ENCODE results near the gene HEYL.
"Not testable (repeated sequence)": the region's sequence is repeated elsewhere in the genome, so short reads cannot be mapped to it uniquely, and the experiment has no call there.

HEYL gene

DNA sequence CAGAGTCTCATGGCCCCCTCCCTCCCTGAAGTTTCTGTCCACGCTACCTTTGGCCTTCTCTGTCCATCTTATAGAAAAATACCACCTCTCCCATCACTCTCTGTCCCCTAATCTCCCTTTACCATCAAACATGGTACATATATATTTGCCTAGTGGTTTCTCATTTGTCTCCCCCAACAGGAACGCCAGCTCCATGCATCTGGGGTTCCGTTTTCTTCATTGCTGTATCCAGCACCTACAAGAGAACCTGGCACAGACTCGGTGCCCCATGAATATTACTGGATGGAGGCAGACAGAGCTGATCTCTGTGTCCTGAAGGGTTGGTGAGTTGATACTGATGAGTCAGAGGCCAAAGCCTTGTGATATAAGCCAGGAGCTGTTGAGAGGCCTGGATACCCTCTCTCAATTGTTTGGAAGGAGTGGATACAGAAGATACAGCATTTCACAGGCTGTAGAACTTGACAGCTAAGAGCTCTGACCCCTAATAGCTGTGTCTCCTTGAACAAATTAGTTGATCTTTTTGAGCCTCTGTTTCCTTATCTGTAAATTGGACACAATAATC, 21.9 kb downstream of the HEYL start:
- Histone ChIP-seq H3K4me3 (no peak overlapping the region), H3K27ac (no peak overlapping the region)

- Histone ChIP-seq H3K4me3 (no peak overlapping the region), H3K27ac (no peak overlapping the region)
Measured at GRCh38 chr1:39615086-39615673, 24.3 kb downstream of the HEYL start.

DNA sequence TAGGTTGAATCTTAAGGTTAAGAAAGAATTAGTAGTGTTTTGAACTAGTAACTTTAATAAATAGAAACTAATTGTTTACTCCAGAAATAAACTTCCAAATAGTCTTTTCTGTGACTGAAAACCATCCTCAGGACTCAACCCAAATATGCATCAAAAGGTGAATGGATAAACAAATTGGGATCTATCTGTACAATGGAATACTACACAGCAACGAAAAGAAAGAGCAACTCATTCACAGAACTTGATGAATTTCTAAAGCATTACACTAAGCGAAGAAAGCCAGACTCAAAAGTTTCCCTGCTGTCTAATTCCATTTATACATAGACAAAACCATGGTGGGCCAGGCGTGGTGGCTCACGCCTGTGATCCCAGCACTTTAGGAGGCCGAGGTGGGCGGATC, 25.0 kb downstream of the HEYL start:
- Histone ChIP-seq H3K4me3 (no peak overlapping the region), H3K27ac (no peak overlapping the region)

- H3K4me3 ChIP-seq, result no peak overlapping the region
Measured at GRCh38 chr1:39613250-39613649, 26.2 kb downstream of the HEYL start.

GRCh38 chr1:39609618-39610331, 29.7 kb downstream of the HEYL start:
- H3K27ac ChIP-seq, result peak overlapping the region in 1 of 21 experiments; percentile 35
- no peak overlapping the region for H3K4me3 ChIP-seq

More at GRCh38 chr1:39613250-39613649, 26.2 kb downstream of the HEYL start:
- no peak overlapping the region for H3K27ac ChIP-seq

- Histone ChIP-seq H3K4me3 (no peak overlapping the region), H3K27ac (no peak overlapping the region)
Measured at GRCh38 chr1:39608921-39609320, 30.5 kb downstream of the HEYL start.

DNA sequence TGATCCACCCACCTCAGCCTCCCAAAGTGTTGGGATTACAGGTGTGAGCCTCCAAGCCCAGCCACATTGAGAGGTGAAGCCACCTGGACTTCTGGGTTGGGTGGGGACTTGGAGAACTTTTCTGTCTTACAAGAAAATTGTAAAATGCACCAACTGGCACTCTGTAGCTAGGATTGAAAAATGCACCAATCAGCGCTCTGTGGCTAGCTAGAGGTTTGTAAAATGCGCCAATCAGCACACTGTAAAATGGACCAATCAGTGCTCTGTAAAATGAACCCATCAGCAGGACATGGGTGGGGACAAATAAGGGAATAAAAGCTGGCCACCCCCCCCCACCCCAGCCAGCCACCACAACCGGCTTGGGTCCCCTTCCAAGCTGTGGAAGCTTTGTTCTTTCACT, 35.8 kb downstream of the HEYL start:
- not testable (repeated sequence) for H3K27ac ChIP-seq, H3K4me3 ChIP-seq

- H3K27ac ChIP-seq, H3K4me3 ChIP-seq: not testable (repeated sequence)
Measured at GRCh38 chr1:39601667-39602255, 37.7 kb downstream of the HEYL start.

DNA sequence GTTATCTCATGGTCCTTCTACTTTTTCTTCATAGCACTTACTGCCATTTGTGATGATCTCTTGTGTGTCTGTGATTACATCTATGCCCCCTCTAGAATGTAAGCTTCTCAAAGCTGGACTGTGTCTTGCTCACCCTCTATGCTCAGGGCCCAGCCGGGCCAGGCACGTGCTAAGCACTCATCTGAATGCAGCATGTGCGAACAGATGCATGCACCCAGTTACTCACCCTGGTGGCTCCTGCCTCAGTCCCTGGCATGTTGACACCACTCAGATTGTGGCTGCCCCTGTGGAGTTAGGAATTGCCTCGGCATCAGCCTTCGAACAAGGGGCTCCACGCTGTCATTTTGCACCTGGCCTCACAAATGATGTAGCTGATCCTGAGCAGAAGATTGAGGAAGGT, 43.3 kb downstream of the HEYL start:
- Histone ChIP-seq H3K4me3 (no peak overlapping the region), H3K27ac (no peak overlapping the region)

GRCh38 chr1:39593386-39593785, 46.1 kb downstream of the HEYL start:
- H3K27ac ChIP-seq, result no peak overlapping the region
- no peak overlapping the region for H3K4me3 ChIP-seq

DNA sequence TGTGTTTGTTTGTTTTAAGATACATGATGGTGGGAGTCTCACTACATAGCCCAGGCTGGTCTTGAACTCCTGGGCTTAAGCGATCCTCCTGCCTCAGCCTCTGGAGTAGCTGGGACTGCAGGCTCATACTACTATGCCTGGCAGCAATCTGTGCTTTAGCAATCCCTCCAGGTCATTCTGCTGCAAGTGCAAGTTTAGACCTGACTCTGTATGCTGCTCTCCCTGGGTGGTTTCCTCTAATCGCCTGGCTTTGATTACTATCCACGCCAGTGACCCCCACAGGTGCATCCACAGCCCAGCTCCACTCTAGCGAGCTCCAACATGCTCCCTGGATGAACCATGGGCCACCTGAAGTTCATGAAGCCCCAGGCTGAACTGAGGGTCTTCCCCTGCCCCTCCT, 47.4 kb downstream of the HEYL start:
- Histone ChIP-seq H3K4me3 (no peak overlapping the region), H3K27ac (no peak overlapping the region)

- Histone ChIP-seq H3K4me3 (no peak overlapping the region), H3K27ac (no peak overlapping the region)
Measured at GRCh38 chr1:39590546-39590945, 48.9 kb downstream of the HEYL start.

GRCh38 chr1:39585933-39586332, 53.5 kb downstream of the HEYL start:
- Histone ChIP-seq H3K4me3 (no peak overlapping the region), H3K27ac (no peak overlapping the region)

DNA sequence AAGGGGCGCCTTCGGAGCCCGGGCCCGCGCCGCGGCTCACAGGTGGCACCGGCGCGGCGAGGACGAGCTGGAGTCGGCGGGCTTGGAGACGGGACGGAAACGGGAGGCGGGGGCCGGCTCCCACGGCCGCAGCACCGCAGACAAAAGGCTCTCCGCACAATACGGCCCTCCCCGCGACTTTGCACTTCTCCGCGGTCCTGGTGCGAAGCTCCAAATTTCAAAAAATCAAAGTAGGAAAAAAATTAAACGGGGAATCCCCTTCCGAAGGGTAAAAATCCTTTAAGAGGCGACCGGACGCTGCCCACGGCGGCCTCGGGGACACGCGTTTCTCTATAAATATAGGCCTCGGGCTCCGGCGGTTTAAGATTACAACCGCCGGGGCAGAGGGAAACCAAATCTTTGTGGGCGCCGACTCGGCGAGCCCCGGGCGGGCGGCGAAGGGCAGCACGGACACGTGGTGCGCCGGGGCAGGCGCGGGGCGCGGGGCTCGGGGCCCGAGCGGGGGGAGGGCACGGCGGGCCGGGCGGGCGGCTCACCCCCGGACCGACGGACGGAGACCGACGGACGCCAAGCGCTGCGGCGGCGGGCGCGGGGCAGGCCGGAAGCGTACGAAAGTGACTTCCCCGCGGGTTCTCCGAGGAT, 63.3 kb downstream of the HEYL start:
- H3K4me3 ChIP-seq, result peak overlapping the region; percentile 56 to 90 (median 83)
- peak overlapping the region; percentile 6 to 94 (median 86) for H3K27ac ChIP-seq

GRCh38 chr1:39575191-39576015, 64.0 kb downstream of the HEYL start:
- Histone ChIP-seq H3K4me3 (peak overlapping the region; percentile 56 to 90 (median 83)), H3K27ac (peak overlapping the region; percentile 6 to 94 (median 86))

- Histone ChIP-seq H3K4me3 (peak overlapping the region; percentile 56 to 90 (median 83)), H3K27ac (peak overlapping the region in 11 of 21 experiments; percentile 23 to 94 (median 86))
Measured at GRCh38 chr1:39574646-39575045, 64.8 kb downstream of the HEYL start.
